SW 1271 (cell line): ENCODE results near the gene RCBTB2.

Source experiments
- DNase-seq, 2 experiments: peaks; one replicate each; lab custom pipeline; 2025; lab: John Stamatoyannopoulos, UW

Gene RCBTB2

DNA sequence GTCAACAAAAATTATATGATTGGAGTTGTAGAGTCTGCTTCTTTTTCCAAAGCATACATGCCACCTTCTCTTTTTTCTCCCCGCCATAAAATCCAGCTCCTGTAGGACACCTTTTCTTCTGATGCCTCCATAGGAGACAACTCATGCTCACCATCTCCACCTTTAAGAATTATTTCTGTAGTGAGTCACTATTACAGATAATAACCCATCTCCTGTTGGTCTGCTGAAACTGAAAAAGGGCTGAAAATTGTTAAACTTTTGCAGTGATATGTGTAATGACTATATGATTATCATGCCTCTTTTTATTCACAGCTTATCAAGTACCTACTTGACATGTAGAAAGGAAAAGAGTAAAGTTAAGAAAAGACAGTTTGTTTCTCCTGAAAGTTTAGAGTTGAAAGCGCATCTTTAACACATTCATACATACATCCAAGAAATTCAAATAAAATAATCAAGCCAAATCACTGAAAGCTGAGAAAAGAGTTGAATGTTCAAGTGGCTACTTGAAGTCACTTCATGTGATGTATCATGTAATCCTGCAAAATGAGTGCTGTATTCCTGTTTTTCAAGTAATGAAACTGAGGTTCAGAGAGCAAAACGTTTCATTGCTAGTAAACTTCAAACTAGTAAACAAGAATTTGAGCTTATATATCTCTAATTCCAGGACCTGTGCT is 84.5 kb downstream of the RCBTB2 start:
- peak in 1 of 2 experiments; percentile 35 for DNase-seq

- peak in 1 of 2 experiments; percentile 17 for DNase-seq
These were observed 86.4 kb downstream of the RCBTB2 start for GRCh38 chr13:48446464-48446863.

DNA sequence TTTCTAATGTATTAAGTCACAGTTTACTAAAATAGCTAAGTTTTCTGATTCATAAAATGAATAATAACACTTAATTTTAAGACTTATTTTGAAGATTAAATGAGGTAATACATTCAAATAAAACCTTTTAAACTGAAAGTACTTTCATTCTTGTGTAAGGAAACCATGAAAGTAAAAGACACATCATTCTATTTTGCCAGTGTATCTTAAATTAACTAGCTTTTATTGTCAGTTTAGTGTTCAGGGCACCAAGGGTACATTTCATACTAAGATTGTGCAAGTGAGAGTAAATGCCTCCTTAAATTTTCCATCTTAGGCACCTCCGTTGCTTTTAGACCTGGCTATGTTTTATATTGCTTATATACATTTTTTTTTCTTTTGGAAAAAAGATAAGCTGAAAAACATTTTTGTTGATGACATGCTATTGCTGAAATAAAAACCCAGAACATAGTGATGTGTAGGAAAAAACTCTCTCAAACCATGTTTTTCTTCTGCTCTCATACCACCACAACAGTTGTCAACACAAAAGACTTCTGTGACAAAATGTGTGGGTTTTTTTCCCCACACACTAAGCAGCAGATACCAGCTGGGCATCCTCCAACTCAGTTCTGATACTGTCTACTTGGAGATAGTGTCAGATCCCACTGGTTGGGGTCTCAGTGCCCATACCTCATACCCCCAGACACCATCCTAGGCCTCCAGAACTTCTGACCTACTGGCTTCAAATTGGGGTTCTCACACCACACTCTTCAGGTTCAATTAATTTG is 89.3 kb downstream of the RCBTB2 start:
- no peak for DNase-seq
